HG03064 (cell line): ENCODE data around the gene PAX3.

Experiments used
- ATAC-seq: cut with Tn5 transposase; IDR thresholded peaks from one replicate; pipeline ENCODE4 v1.9.1; 2021; ENCODE audit warnings: low read depth; ENCODE audit not compliant: unreplicated experiment

PAX3 gene

GRCh38 chr2:222281506-222281905 lies 17.3 kb downstream of the PAX3 start:
- no peak for ATAC-seq

GRCh38 chr2:222280795-222281194 lies 18.0 kb downstream of the PAX3 start:
- no peak for ATAC-seq

GRCh38 chr2:222272446-222273015 lies 26.3 kb downstream of the PAX3 start:
- no peak for ATAC-seq

- no peak for ATAC-seq
These were observed 26.9 kb downstream of the PAX3 start for GRCh38 chr2:222271854-222272253.

- ATAC-seq = no peak
These were observed 28.4 kb downstream of the PAX3 start for GRCh38 chr2:222270396-222270795.

- no peak for ATAC-seq
These were observed 29.7 kb downstream of the PAX3 start for GRCh38 chr2:222269132-222269531.

GRCh38 chr2:222268311-222268990 lies 30.3 kb downstream of the PAX3 start:
- no peak for ATAC-seq

GRCh38 chr2:222264791-222265320 lies 33.9 kb downstream of the PAX3 start:
- ATAC-seq = no peak

- no peak for ATAC-seq
These were observed 37.3 kb downstream of the PAX3 start for GRCh38 chr2:222261504-222261903.

GRCh38 chr2:222257645-222258044 lies 41.2 kb downstream of the PAX3 start:
- ATAC-seq = no peak

GRCh38 chr2:222256250-222256649 lies 42.5 kb downstream of the PAX3 start:
- no peak for ATAC-seq

- ATAC-seq = no peak
These were observed 43.7 kb downstream of the PAX3 start for GRCh38 chr2:222255090-222255489.

- ATAC-seq = no peak
These were observed 48.5 kb downstream of the PAX3 start for GRCh38 chr2:222250313-222250712.

GRCh38 chr2:222249444-222249843 lies 49.4 kb downstream of the PAX3 start:
- no peak for ATAC-seq

GRCh38 chr2:222248818-222249217 lies 50.0 kb downstream of the PAX3 start:
- ATAC-seq = no peak

GRCh38 chr2:222248256-222248655 lies 50.5 kb downstream of the PAX3 start:
- ATAC-seq = no peak

- ATAC-seq = no peak
These were observed 56.3 kb downstream of the PAX3 start for GRCh38 chr2:222242532-222242931.

GRCh38 chr2:222241128-222241870 lies 57.5 kb downstream of the PAX3 start:
- no peak for ATAC-seq

GRCh38 chr2:222240676-222241049 lies 58.1 kb downstream of the PAX3 start:
- ATAC-seq = no peak

- ATAC-seq = no peak
These were observed 58.7 kb downstream of the PAX3 start for GRCh38 chr2:222239945-222240675.

- ATAC-seq = no peak
These were observed 59.7 kb downstream of the PAX3 start for GRCh38 chr2:222239091-222239490.
